Stimulated activated CD8-positive, alpha-beta memory T cell treated with anti-CD3 and anti-CD28 coated beads, Interleukin-15, amount 100 ng/mL, for 1 hour (primary cell): Measurements from ENCODE around the gene PLA2G2A.

Source experiments
- DNase-seq: peaks from one replicate; pipeline ENCODE4 v3.0.0-alpha.2; 2020; ENCODE audit warnings: low read depth

Gene PLA2G2A

GRCh38 chr1:19926296-19927129 lies 52.9 kb downstream of the PLA2G2A start:
- no peak for DNase-seq
